Measurements from ENCODE around the gene DNAAF5. TPM values are rescaled to one million over a fixed set of nuclear protein-coding genes. Genes with fewer than 3 reads are reported as not detected.

The DNAAF5 gene
- total RNA-seq, 1 donor from 2014 or later, result 45.6 TPM

DNA sequence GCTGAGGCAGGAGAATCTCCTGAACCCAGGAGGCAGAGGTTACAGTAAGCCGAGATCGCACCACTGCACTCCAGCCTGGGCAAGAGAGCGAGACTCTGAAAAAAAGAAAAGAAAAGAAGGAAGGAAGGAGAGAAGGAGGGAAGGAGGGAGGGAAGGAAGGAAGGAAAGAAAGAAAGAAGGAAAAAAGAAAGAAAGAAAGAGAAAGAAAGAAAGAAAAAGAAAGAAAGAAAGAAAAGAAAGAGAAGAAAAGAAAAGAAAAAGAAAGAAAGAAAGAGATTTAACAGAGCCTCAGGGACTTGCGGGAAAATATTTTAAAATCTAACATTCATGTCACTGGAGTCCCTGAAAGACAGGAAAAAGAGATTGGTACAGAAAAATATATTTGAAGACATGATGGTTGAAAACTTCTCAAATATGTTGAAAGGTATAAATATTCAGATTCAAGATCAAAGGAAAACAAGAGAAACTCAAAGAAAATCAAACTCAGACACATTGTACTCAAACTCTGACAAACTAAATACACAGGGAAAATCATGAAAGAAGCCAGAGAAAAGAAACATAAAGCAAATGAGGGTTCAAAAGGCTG is 25.3 kb upstream of the DNAAF5 start:
- no peak for DNase-seq (ENCODE audit: extremely low spot score, unreplicated experiment)
- TF ChIP-seq, protein P1, sequence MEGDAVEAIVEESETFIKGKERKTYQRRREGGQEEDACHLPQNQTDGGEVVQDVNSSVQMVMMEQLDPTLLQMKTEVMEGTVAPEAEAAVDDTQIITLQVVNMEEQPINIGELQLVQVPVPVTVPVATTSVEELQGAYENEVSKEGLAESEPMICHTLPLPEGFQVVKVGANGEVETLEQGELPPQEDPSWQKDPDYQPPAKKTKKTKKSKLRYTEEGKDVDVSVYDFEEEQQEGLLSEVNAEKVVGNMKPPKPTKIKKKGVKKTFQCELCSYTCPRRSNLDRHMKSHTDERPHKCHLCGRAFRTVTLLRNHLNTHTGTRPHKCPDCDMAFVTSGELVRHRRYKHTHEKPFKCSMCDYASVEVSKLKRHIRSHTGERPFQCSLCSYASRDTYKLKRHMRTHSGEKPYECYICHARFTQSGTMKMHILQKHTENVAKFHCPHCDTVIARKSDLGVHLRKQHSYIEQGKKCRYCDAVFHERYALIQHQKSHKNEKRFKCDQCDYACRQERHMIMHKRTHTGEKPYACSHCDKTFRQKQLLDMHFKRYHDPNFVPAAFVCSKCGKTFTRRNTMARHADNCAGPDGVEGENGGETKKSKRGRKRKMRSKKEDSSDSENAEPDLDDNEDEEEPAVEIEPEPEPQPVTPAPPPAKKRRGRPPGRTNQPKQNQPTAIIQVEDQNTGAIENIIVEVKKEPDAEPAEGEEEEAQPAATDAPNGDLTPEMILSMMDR (conservative IDR thresholded peaks at IDR 0.05), result no peak
- H3K4me1 Mint-ChIP-seq (ENCODE audit: unreplicated experiment), result peaks cover 10% of the 10 kb centered on the region
- peaks cover 22% of the 10 kb centered on the region for H3K36me3 Mint-ChIP-seq
- peak overlapping the region; percentile 32 for H3K27ac Mint-ChIP-seq
- no peaks in the 10 kb centered on the region for H3K9me3 Mint-ChIP-seq
- no peak overlapping the region for H3K4me3 Mint-ChIP-seq
- no peaks in the 10 kb centered on the region for H3K27me3 Mint-ChIP-seq

DNA sequence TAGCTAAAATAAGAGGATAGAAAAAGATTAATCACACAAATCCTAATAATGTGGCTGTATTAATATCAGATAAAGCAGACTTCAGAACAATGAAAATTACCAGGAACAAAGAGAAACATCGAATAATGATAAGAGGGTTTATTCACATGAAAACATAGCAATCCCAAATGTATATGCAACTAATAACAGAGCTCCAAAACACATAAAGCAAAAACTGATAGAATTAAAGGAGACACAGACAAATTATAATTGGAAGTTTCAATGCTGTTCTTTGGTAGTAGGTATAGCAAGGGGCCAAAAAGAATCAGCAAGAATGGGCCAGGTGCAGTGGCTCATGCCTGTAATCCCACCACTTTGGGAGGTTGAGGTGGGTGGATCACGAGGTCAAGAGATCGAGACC is 23.4 kb upstream of the DNAAF5 start:
- Mint-ChIP-seq H3K27me3 (no peaks in the 10 kb centered on the region), H3K9me3 (no peaks in the 10 kb centered on the region), H3K4me3 (no peak overlapping the region), H3K4me1 (ENCODE audit: unreplicated experiment) (peaks cover 16% of the 10 kb centered on the region), H3K27ac (no peak overlapping the region), H3K36me3 (peaks cover 33% of the 10 kb centered on the region)
- DNase-seq (ENCODE audit: extremely low spot score, unreplicated experiment), result no peak
- TF ChIP-seq, protein P1 (conservative IDR thresholded peaks at IDR 0.05), result no peak

DNA sequence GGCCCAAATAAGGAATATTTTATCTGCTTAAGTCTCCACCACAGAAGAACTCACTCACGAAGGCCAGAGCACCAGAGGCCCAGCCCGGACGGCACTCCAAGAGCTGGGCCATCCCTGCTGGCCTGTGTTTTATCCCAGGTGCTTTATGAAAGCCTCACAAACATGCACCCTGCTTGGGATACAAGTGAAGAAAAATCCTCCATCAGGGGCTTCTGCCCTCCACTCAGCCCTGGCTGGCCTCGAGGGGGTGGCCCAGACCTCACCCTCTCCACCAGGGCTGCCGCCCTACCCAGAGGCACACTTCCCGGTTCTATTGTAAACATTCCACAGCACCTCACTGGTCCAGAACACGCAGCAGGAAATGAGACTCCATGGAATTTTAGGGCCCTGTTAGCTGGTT is 19.8 kb upstream of the DNAAF5 start:
- Mint-ChIP-seq H3K27ac (no peak overlapping the region), H3K9me3 (no peaks in the 10 kb centered on the region), H3K36me3 (peaks cover 33% of the 10 kb centered on the region), H3K27me3 (no peaks in the 10 kb centered on the region), H3K4me3 (no peak overlapping the region), H3K4me1 (ENCODE audit: unreplicated experiment) (peaks cover 10% of the 10 kb centered on the region)
- DNase-seq (ENCODE audit: extremely low spot score, unreplicated experiment), result no peak
- TF ChIP-seq, protein P1 (conservative IDR thresholded peaks at IDR 0.05), result no peak

DNA sequence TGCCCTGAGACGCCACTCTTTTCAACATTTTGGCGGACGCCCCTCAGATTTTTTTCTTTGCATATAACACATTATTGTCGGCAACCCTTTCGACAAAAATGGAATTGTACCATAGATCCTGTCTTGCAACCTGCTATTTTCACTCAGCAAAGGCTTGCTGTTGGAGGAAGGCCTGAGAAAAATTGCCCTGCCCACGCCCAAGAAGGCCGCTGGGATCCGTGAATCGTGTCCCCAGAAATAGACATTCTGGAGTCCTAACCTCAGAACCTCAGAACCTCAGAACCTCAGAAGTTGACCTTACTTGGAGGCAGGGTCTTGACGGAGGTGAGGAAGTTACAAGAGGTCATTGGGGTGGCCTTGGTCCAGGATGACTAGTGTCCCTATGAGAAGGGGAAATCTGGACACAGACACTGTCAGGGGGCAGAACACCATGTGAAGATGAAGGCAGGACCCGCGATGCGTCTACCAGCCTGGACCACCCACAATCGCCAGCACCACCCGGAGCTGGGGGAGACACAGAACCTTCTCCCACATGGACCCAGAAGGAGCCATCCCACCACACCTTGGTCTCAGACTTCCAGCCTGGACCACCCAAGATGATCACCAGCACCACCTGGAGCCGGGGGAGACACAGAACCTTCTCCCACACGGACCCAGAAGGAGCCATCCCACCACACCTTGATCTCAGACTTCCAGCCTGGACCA is 19.1 kb upstream of the DNAAF5 start:
- Mint-ChIP-seq H3K9me3 (no peaks in the 10 kb centered on the region), H3K4me1 (ENCODE audit: unreplicated experiment) (peaks cover 10% of the 10 kb centered on the region), H3K27me3 (no peaks in the 10 kb centered on the region), H3K27ac (no peak overlapping the region), H3K36me3 (peaks cover 28% of the 10 kb centered on the region), H3K4me3 (no peak overlapping the region)
- TF ChIP-seq, protein P1 (conservative IDR thresholded peaks at IDR 0.05), result no peak
- DNase-seq (ENCODE audit: extremely low spot score, unreplicated experiment), result no peak

DNA sequence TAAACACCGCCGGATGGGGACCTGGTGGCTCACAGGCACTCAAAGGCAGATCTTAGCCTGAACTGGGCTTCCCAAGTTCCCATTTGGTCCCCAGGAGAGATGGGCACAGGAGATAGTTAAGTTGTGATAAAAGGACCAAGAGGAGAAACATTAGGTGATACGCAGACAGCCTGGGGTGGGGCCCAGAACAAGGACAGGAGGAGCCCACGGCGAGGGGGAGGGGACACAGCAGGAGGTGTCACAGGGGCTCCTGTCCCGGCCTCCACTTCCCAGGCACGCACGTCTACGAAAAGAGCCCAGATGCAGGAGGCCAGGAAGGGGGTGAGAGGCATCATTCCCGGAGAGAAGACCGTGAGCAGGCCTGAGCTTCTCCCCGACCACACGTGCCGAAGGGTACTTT is 16.3 kb upstream of the DNAAF5 start:
- no peak for DNase-seq (ENCODE audit: extremely low spot score, unreplicated experiment)
- Mint-ChIP-seq H3K27me3 (peaks cover 4% of the 10 kb centered on the region), H3K27ac (no peak overlapping the region)

More for the DNA sequence above, 16.3 kb upstream of the DNAAF5 start:
- Mint-ChIP-seq H3K4me3 (peak overlapping the region; percentile 75), H3K9me3 (no peaks in the 10 kb centered on the region), H3K4me1 (ENCODE audit: unreplicated experiment) (peaks cover 26% of the 10 kb centered on the region), H3K36me3 (peaks cover 16% of the 10 kb centered on the region)
- TF ChIP-seq, protein P1 (conservative IDR thresholded peaks at IDR 0.05), result no peak

All from type B pancreatic cell (in vitro differentiated cells).